Stimulated activated CD8-positive, alpha-beta memory T cell treated with anti-CD3 and anti-CD28 coated beads, Interleukin-7, amount 100 ng/mL, for 4 hours (primary cell): ENCODE data around the gene TGM3.

Experiments
- DNase-seq, 2 donors: peaks; one replicate each; pipeline ENCODE4 v3.0.0-alpha.2; 2020; ENCODE audit warnings: low read depth in 2 of 2

TGM3 gene

DNA sequence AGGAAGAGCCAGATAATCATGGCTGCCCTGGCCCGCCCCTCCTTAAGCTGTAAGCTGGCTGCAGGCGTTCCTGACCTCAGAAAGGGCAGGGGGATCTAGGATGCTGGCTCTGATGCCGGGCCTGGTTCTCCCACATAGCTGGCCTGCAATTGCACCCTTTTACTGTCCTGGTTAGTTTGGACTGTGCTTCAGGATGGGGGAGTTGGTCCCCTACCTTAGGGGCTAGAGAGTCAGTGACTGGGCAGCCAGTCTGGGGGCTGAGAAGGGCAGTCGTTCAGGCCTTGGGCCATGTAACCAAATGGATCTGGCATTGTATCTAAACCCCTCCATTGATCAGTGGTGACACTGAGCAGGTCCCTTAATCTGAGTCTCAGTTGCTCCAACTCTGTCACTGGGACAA is 40.7 kb downstream of the TGM3 start:
- DNase-seq = no peak

DNA sequence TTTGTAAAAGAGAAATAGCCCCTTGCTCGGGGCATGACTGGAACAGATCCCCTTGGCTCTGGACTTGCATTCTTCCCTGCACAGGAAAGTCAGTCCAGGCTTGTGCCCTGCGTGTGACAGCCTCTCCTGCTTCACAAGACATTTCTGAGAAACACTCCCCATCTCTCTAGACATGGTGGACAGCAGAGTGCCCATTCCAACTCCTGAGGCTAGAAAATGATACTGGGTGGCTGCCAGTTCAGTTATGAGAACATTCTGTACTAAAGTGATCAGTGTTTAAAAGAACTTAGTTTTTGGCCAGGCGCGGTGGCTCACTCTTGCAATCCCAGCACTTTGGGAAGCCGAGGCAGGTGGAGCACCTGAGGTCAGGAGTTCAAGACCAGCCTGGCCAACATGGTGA is 41.3 kb downstream of the TGM3 start:
- DNase-seq = no peak

DNA sequence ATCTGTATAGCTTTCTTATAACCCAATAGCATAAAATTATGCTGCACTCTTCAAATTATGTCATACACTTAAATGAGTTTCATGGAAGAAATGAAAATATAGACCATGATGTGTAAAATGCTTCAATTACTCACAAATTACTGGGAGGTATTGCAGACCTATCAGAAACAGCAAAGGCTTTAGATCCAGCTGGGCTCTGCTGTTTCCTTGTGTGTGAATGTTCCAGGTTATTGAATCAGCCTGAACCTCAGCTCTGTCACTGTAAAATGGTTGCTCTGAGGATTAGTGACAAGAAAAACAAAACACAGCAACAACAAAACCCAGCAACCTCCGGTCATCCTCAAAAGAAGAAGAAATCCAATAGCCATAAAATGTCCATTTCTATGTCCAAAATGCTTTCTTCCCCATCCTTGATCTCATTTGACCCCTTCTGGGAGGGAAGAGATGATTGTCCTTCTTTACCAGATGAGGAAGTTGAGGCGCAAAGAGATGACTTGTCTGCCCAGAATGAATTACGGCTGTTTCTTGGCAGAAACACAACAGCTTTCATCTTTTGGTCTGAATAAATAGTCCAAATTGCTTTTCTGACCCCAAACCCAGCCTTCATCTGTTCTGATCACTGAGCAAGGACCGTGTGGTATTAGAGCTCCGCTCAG is 42.7 kb downstream of the TGM3 start:
- no peak for DNase-seq

DNA sequence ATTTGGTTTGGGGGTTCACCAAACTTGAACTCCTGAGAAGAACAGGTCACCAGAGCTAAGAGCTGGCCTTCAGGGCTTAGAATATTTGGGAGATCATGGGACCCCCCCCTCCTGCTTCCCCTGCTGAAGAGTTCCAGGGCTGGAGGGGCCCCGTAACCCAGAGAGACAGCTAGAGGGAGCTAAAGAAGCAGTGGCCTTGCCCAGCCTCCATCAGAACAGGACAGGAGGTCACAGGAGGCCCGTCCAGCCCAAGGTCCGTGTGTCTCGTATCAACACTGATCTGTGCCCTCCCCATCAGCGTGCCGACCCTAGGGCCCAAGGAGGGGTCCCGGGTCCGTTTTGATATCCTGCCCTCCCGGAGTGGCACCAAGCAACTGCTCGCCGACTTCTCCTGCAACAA is 44.3 kb downstream of the TGM3 start:
- no peak for DNase-seq

DNA sequence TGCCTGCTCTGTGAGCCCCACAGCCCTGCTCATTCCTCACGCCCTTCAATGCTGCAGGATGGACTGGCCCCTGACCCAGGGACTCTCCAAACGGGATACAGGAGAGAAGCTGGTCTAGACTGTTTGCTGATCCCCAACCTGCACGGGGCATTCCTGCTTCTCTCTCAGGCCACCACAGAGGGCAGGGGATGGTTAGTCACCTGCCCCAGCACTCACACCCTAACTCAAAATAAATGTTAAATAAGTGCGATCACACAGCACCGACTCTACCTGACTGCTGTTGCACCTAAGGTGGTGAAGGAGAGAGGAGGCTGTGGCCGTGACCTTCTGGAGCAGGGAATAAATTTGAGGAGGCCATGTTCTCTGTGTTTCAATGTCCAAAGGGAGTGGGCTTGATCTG is 45.0 kb downstream of the TGM3 start:
- DNase-seq = no peak

DNA sequence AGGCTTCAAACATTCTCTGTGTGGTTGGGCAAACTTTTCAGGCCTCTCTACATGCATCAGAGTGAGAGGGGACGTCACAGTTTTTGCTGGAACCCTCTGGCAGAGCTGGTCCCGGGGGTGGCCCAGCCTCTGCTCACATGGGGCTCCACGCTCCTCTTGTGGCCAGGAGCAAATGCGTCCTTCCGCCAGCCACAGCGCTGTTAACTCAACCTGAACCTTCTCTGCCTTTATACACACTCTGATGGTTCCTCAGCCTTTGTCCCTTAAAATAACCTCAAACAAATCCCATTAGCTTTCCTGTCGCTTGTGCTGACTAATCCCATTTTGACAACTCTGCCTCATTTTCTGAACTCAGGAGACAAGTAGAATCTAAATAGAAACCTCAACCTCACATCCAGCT is 45.5 kb downstream of the TGM3 start:
- DNase-seq = no peak

DNA sequence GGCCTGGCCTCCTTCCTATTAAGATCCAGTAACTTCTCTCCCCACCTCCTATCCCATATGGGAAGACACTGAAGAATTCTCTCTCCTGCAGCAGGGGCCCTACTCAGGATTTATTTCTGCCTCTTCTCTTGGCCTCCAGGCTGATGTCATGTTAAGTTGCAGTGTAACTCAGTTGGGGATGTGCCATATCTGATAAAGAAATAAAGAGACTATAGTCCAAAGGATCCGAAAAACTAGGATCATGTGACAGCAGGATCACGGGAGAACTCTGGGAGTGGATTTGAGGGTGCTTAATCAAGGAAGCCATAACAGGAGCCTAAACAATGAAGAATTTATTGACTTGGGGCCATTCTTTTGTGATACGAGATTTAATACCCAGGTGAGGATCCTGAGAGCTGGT is 46.4 kb downstream of the TGM3 start:
- DNase-seq = no peak

DNA sequence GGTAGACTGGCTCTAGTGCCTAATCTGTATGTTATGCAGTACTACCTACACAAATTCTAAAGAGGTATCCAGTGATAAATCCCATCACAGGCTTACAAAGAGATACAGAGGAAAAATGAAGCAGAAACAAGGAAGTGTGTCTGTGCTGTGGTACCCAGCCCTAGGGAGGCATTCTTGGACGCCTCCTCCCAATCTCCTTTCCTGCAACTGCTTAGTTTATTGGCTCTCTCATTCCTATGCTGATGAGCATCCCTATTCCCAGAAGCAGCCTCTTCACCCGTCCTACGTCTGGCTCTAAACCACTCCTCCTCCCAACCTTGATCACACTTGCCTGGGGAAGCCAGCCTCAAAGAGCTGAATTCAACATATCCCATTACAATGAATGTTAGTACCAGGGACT is 50.4 kb downstream of the TGM3 start:
- DNase-seq = no peak

DNA sequence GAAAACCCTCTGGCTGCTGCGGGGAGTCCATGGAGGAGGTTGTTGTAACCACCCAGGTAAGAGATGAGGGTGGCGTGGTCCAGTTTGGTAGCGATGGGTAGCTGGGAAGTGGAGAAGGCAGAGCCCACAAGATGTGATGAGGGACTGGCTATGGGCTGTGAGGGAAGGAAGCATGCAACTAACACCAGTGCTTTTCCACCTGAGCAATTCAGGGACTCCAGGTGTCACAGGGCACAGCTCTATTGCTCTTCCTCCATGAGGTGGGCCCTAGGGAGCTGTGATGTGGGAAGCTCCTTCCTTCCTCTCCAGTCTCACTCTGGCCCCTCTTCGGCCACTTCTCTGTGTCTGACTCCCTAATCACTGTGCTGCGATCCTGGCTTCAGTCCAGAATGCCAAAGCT is 52.5 kb downstream of the TGM3 start:
- no peak for DNase-seq

DNA sequence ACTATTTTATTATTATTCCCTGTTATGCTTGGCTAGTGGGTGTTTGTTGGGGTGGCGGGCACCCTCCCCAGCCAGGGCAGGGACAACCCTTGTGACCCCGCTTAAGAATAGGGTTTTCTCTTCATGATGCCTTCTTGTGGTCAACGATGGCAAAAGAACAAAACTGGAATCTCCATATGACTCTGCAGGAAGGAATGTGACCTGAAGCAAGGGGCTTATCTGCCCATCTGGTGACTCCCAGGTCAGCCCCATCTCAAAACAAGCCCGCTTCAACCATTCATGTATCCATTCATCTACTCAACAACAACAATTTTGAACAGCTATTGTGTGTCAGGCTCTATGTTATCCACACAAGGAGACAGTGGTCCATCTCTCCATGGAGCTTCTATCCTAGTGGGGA is 54.0 kb downstream of the TGM3 start:
- DNase-seq = no peak

DNA sequence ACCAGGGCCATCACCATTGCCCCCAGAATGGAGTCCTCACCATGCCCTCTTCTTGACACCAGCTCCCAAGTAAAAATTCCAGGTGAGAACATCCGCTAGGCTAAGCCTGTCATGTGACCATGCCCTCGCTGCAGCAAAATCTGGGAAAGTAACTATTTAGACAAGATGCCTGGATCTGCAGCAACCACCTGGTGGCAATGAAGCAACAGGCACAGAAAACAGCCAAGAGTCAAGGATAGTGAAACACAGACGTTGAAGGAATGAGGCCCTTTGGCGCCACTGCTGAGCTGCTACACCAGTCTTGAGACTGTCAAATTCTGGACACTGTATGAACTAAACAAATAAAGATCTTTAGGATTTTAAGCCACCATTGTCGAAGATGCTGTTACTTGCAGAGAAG is 54.8 kb downstream of the TGM3 start:
- DNase-seq = no peak

DNA sequence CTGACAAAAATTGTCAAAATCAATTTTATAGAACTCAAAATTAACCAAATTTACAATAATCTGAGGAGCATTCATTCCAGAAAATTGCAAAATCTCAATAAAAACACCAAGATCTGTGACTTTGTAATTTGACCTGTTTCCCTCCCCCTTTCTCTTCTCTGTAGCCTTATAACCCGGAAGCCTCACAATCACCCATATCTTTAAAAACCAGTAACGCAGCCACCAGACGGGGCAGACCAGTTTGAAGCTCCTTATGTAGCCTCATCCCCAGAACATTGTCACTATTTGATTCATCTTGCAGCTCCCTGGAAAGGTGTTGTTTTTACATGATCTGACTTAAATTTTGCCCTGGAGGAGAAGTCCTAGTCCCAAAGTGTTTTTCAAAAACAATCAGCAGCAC is 57.4 kb downstream of the TGM3 start:
- no peak for DNase-seq

DNA sequence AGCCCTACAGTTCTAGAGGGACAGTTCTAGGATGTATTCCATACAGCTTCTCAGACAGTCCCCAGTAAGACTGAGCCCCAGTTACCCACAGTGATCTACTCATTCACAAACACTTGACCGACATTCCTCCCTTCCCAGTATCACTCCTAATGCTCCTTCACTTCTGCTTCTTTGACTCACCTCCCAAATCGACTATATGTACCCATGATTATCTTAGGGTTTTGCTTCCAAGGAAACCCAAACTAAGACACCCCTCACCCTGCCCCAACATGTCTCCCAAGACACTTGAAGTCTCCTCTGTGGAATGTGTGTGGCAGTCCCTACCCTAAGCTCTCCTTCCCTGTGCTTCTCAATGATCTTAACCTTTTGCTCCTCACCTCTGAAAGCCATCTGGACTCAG is 61.3 kb downstream of the TGM3 start:
- DNase-seq = no peak

DNA sequence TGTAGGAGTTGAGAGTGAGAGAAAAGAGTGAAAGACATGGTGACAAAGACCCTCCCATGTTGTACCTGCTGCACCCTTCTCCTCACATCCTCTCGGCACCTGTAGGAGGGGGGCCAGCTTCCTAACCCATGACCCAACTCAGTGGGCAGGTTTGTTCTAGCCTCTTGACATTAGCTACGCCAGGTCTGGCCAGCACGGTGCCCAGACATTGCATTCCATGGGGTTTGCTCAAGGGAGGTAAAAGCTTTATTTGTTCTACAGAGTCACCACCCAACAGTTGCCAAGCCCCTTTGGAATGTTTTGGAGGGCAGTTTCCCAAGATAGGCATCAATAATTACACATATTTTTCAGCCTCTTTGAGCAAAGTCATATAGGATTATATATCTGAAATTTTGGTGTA is 62.2 kb downstream of the TGM3 start:
- no peak for DNase-seq

DNA sequence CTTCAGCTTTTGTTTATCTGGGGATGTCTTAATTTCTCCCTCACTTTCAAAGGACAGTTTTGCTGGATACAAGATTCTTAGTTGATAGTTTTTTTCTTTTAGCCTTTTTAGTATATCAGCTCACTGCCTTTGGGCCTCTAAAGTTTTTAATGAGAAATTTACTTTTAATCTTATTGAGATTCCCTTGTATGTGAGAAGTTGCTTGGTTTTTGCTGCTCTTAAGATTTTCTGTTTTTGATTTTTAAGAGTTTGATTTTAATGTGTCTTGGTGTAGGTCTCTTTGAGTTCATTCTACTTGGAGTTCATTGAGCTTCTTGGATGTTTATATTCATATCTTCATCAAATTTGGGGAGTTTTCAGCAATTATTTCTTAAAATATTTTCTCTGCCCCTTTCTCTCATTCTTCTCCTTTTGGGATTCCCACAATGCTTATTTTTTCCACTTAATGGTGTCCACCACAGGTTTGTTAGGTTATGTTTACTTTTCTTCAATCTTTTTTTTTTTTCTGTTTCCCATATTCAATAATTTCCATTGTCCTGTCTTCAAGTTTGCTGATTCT is 65.3 kb downstream of the TGM3 start:
- DNase-seq = no peak

DNA sequence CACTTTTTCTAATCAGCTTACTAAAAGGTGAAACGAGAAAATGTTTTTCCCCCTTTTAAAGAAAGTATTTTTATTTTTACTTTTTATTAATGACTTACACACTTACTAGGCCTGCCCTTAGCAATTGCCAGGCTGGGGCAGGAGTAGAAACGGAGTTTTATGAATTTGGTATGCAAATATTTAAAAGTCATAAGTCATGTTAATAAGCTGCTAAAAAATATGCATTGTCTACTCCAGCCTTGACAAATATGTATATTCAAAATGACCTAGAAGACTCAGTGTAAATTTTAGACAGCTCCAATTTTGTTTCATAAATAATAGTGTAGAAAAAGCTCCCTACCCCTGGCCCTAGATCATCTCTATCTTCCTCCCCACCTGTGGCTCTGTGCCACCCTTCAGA is 67.4 kb downstream of the TGM3 start:
- DNase-seq = no peak

DNA sequence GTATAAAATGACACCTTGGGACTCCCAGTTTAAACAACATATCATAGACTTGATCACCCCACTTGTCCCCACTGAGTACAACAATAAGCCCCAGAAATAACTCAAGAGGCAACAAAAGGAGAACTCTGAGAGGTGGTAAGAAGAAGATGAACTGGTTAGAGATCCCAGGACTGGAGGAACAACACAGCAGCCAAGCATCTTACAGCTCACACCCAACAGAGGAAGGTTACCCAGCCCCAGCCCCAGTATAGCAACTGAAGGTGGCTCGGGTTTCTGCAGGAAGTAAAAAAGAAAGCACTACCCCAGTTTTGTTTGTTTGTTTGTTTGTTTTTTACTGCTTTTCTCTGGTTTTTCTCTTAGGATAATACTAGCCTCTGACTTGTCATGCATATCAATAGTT is 67.8 kb downstream of the TGM3 start:
- no peak for DNase-seq

DNA sequence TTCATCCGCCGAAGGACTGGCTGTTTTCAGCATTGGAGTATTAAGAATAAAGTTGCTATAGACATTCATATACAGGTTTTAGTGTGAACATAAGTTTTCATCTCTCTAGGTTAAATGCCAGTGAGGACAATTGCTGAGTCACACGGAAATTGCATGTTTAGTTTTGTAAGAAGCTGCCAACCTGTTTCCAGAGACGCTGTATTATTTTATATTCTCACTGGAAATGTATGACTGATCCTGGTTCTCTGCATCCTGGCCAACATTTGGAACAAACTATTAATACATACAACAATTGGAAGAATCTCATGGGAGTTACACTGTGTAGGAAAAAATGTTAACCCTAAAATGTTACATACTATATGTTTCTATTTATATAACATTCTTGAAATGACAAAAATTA is 68.2 kb downstream of the TGM3 start:
- DNase-seq = no peak

DNA sequence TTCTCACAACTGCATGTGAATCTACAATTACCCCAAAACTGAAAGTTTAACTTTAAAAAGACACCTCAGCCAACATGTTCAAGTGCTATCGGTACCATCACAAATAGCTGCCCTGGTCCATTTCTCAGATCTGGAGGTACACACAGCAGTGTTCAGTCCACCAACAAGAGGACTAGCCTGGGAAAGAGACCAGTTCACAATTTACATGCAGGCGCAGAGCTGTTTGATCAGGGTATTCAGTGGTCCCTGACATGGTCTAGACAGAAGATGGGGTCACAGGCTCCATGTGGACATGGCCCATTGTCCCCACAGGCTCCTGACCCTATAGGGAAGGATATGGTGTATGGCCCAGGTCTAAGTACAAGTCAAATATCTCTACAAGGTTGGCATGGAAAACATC is 69.3 kb downstream of the TGM3 start:
- DNase-seq = no peak

DNA sequence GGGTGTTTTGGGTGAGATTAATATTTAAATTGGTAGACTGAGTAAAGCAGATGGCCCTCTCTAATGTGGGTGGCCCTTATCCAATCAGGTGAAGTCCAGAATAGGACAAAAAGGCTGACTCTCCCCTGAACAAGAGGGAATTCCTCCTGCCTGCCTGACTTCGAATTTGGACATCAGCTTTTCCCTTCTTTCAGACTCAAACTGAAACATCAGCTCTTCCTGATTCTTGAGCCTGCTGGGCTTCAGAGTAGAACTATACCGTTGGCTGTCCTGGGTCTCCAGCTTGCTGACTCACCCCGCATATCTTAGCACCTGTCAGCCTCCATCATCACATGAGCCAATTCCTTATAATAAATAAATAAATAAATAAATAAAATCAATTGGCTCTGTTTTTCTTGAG is 69.9 kb downstream of the TGM3 start:
- DNase-seq = no peak

DNA sequence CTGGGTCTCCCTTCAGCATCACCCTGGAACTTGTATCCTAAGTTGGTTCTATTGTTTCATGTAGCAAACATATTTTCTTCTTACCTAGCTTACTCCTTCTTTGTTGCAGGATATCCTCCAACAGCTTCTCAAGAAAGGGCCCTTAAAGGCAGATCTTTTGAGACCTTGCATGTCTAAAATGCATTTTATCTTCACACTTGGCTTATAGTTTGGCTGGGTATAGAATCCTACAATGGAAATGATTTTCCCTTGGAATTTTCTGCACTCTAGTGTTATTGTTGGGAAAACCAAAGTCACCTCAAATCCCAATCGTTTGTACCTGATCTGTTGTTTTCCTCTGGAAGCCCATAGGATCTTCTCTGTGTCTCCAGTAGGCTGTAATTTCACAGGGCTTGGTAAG is 72.8 kb downstream of the TGM3 start:
- DNase-seq = no peak

DNA sequence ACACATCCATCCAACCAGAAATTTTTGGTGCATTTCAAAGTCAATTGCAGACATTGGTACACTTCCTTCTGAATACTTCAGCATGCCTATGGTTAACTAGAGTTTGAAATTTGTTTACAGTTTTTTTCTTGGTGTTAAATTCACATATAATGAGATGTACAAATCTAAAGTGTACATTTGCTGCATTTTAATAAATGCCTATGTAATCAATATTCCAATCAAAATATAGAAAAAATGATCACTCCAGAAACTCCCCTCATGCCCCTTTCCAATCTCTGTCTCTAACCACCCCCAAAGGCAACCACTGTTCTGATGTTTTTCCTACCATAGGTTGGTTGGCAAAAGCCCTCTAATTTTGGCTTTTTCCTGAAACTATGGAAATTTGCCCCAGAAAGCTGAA is 77.3 kb downstream of the TGM3 start:
- no peak for DNase-seq

DNA sequence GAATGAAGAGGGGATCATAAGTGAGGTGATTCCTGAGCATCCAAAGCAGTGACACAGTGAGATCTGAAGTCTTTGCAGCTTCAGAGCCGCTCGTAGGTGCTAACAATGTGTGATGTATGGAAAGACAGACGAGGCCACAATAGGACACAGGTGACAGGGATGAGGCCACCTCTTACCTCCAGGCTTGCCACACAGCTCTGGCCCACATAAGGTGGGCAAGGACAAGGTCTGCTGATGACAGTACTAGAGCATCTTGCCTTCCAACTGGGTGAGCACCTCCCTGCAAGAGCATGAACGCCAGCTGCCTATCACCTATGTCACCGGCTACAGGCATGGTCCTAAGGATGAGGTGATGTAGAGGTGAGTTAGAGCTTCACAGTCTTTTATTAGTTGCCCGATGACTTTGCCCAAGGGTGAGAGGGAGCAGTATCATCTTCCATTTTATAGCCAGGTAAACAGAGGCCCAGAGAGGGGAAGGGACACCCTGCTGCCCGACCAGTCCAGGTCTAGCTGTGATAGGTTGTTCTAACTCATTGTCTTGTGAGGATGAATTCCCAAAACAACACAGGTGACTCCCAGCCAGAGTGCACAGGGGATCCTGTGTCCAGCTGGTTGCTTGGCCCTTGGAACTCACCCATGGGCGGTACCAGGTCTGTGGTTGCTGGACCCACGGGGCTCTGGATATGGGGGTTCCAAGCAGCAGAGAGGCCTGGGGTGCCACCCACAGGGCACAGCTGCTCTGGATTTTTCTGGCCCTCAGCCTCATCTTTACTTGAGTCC is 78.7 kb downstream of the TGM3 start:
- DNase-seq = no peak

DNA sequence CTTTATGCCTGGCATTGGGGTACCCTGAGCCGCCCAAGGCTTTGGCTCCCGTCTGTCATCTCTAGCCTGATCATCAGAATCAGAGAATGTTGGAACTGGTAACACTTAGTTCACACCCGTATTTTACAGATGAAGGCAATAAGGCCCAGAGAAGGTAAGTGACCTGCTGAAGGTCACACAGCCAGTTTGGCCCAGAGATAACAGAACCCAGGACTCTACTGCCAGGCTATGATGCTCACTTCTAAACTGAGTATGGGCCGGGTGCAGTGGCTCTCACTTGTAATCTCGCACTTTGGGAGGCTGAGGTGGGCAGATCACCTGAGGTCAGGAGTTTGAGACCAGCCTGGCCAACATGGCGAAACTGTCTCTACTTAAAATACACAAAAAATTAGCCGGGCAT is 83.1 kb downstream of the TGM3 start:
- no peak for DNase-seq
